Measurements from ENCODE around the gene CDK5. TPM values are rescaled to one million over a fixed set of nuclear protein-coding genes. Genes with fewer than 3 reads are reported as not detected.

CDK5 gene
- total RNA-seq, 1 donor from 2014 or later = 47.9 TPM

GRCh38 chr7:151095123-151095797, 37.6 kb upstream of the CDK5 start:
- Histone ChIP-seq H3K9me3 (ENCODE audit: insufficient read depth, low read depth, low read length) (no peaks in the 10 kb centered on the region), H3K36me3 (ENCODE audit: insufficient read depth, low read length) (no peaks in the 10 kb centered on the region), H4K20me1 (ENCODE audit: insufficient read depth, low read length) (peaks cover 89% of the 10 kb centered on the region), H3K79me2 (ENCODE audit: insufficient read depth, low read length) (peaks cover 94% of the 10 kb centered on the region), H3K4me2 (ENCODE audit: low read length) (no peak overlapping the region), H3K4me1 (ENCODE audit: insufficient read depth, low read length) (peaks cover 5% of the 10 kb centered on the region), H2AFZ (ENCODE audit: low read depth, low read length) (no peak overlapping the region), H3K9ac (ENCODE audit: low read length) (no peak overlapping the region), H3K27me3 (ENCODE audit: insufficient read depth, low read length) (no peaks in the 10 kb centered on the region), H3K27ac (ENCODE audit: low read depth, low read length) (no peak overlapping the region), H3K4me3 (ENCODE audit: insufficient read depth, low read depth, low read length) (no peak overlapping the region)
- Mint-ChIP-seq H3K9me3 (ENCODE audit: unreplicated experiment) (no peaks in the 10 kb centered on the region), H3K27ac (ENCODE audit: unreplicated experiment) (no peak overlapping the region), H3K27me3 (ENCODE audit: low read depth, unreplicated experiment) (no peaks in the 10 kb centered on the region), H3K4me1 (ENCODE audit: low read depth, unreplicated experiment) (peaks cover 23% of the 10 kb centered on the region), H3K36me3 (ENCODE audit: low read depth, unreplicated experiment) (peaks cover 7% of the 10 kb centered on the region), H3K4me3 (ENCODE audit: unreplicated experiment) (no peak overlapping the region)
- DNase-seq (ENCODE audit: low read depth) = no peak
- TF ChIP-seq CTCF (IDR thresholded peaks at IDR 0.05; ENCODE audit: insufficient read depth, low read depth, low read length) (no peak), EZH2 (IDR thresholded peaks at IDR 0.05; ENCODE audit: insufficient read depth, low read length) (no peak)
- no peak for FAIRE-seq

- peaks cover 89% of the 10 kb centered on the region for H4K20me1 ChIP-seq (ENCODE audit: insufficient read depth, low read length)
- H3K9me3 ChIP-seq (ENCODE audit: insufficient read depth, low read depth, low read length) = no peaks in the 10 kb centered on the region
- H3K36me3 ChIP-seq (ENCODE audit: insufficient read depth, low read length) = no peaks in the 10 kb centered on the region
- Mint-ChIP-seq H3K27ac (ENCODE audit: unreplicated experiment) (no peak overlapping the region), H3K9me3 (ENCODE audit: unreplicated experiment) (no peaks in the 10 kb centered on the region), H3K4me1 (ENCODE audit: low read depth, unreplicated experiment) (peaks cover 29% of the 10 kb centered on the region), H3K4me3 (ENCODE audit: unreplicated experiment) (no peak overlapping the region), H3K27me3 (ENCODE audit: low read depth, unreplicated experiment) (no peaks in the 10 kb centered on the region), H3K36me3 (ENCODE audit: low read depth, unreplicated experiment) (peaks cover 7% of the 10 kb centered on the region)
- no peak overlapping the region for H3K9ac ChIP-seq (ENCODE audit: low read length)
- no peak overlapping the region for H3K4me3 ChIP-seq (ENCODE audit: insufficient read depth, low read depth, low read length)
- H3K27me3 ChIP-seq (ENCODE audit: insufficient read depth, low read length) = no peaks in the 10 kb centered on the region
- no peak overlapping the region for H3K4me2 ChIP-seq (ENCODE audit: low read length)
- H2AFZ ChIP-seq (ENCODE audit: low read depth, low read length) = no peak overlapping the region
- H3K4me1 ChIP-seq (ENCODE audit: insufficient read depth, low read length) = peaks cover 8% of the 10 kb centered on the region
- TF ChIP-seq CTCF (IDR thresholded peaks at IDR 0.05; ENCODE audit: insufficient read depth, low read depth, low read length) = no peak
- no peak for TF ChIP-seq EZH2 (IDR thresholded peaks at IDR 0.05; ENCODE audit: insufficient read depth, low read length)
- H3K27ac ChIP-seq (ENCODE audit: low read depth, low read length) = no peak overlapping the region
- H3K79me2 ChIP-seq (ENCODE audit: insufficient read depth, low read length) = peaks cover 94% of the 10 kb centered on the region
- FAIRE-seq (no peak), DNase-seq (ENCODE audit: low read depth) (no peak)
Measured at GRCh38 chr7:151094675-151095074, 37.0 kb upstream of the CDK5 start.

DNA sequence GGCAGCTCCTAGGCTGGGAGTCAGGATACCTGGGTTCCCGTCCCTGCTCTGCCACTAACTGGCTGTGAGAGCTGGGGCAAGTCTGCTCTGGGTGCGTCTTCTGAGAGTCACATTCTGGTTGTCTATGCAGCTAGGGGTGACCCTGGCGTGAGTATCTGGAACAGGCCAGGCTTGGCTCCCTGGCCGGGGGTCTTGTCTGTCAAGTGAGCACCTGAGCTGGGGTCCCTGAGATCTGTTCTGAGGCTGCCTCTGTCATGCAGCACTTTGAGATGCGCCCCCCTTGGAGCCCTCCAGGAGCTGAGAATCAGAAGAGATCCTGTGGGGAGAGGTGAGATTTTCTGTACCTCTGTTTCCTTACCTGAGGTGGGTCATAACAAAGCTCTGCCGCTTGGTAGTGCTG, 36.1 kb upstream of the CDK5 start:
- peaks cover 17% of the 10 kb centered on the region for H3K4me1 ChIP-seq (ENCODE audit: insufficient read depth, low read length)
- H3K4me2 ChIP-seq (ENCODE audit: low read length) = no peak overlapping the region
- H4K20me1 ChIP-seq (ENCODE audit: insufficient read depth, low read length) = peaks cover 93% of the 10 kb centered on the region
- TF ChIP-seq EZH2 (IDR thresholded peaks at IDR 0.05; ENCODE audit: insufficient read depth, low read length) (no peak), CTCF (IDR thresholded peaks at IDR 0.05; ENCODE audit: insufficient read depth, low read depth, low read length) (no peak)
- Mint-ChIP-seq H3K4me1 (ENCODE audit: low read depth, unreplicated experiment) (peaks cover 38% of the 10 kb centered on the region), H3K4me3 (ENCODE audit: unreplicated experiment) (no peak overlapping the region), H3K9me3 (ENCODE audit: unreplicated experiment) (no peaks in the 10 kb centered on the region), H3K27ac (ENCODE audit: unreplicated experiment) (no peak overlapping the region), H3K36me3 (ENCODE audit: low read depth, unreplicated experiment) (peaks cover 7% of the 10 kb centered on the region), H3K27me3 (ENCODE audit: low read depth, unreplicated experiment) (no peaks in the 10 kb centered on the region)
- no peaks in the 10 kb centered on the region for H3K9me3 ChIP-seq (ENCODE audit: insufficient read depth, low read depth, low read length)
- DNase-seq (ENCODE audit: low read depth) (no peak), FAIRE-seq (no peak)
- no peak overlapping the region for H3K9ac ChIP-seq (ENCODE audit: low read length)
- no peaks in the 10 kb centered on the region for H3K36me3 ChIP-seq (ENCODE audit: insufficient read depth, low read length)
- no peak overlapping the region for H2AFZ ChIP-seq (ENCODE audit: low read depth, low read length)
- no peak overlapping the region for H3K4me3 ChIP-seq (ENCODE audit: insufficient read depth, low read depth, low read length)
- no peak overlapping the region for H3K27ac ChIP-seq (ENCODE audit: low read depth, low read length)
- no peaks in the 10 kb centered on the region for H3K27me3 ChIP-seq (ENCODE audit: insufficient read depth, low read length)
- H3K79me2 ChIP-seq (ENCODE audit: insufficient read depth, low read length) = peaks cover 97% of the 10 kb centered on the region
